ENCODE measurements around the gene ZBTB9.

DNA sequence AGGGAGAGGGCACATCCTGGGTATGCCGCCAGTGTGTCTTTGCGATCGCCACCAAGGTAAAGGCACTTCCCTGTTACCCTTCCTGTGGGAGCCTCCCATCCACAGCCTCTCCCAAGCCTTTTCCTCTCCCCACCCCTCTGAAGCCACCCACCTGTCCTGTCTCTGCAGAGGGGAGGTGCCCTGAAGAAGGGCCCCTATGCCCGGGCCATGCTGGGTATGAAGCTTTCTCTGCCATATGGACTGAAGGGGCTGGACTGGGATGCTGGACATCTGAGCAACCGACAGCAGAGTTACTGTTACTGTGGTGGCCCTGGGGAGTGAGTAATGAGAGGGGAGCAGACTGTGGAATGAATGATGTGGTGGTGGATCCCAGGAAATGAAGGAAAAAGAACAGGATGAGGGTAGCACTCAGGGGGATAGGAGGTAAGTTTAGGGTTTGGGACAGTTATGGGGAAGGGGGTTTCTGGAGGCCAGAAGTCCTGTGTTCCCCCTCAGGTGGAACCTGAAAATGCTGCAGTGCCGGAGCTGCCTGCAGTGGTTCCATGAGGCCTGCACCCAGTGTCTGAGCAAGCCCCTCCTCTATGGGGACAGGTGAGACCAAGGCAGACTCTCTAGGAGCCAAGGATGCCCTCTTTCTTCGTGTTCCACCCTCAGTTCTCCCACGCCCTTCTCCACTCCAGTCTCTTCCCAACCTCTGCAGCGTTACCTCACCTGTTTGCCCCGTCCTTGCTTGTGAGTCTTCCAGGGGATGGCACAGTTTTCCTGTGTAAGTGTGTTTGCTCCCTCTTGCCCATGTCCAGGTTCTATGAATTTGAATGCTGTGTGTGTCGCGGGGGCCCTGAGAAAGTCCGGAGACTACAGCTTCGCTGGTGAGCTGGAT lies 40.9 kb upstream of the ZBTB9 start:
- TF ChIP-seq, protein P1, sequence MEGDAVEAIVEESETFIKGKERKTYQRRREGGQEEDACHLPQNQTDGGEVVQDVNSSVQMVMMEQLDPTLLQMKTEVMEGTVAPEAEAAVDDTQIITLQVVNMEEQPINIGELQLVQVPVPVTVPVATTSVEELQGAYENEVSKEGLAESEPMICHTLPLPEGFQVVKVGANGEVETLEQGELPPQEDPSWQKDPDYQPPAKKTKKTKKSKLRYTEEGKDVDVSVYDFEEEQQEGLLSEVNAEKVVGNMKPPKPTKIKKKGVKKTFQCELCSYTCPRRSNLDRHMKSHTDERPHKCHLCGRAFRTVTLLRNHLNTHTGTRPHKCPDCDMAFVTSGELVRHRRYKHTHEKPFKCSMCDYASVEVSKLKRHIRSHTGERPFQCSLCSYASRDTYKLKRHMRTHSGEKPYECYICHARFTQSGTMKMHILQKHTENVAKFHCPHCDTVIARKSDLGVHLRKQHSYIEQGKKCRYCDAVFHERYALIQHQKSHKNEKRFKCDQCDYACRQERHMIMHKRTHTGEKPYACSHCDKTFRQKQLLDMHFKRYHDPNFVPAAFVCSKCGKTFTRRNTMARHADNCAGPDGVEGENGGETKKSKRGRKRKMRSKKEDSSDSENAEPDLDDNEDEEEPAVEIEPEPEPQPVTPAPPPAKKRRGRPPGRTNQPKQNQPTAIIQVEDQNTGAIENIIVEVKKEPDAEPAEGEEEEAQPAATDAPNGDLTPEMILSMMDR (IDR thresholded peaks at IDR 0.05; ENCODE audit: low read length), result no peak
- TF ChIP-seq EZH2 (IDR thresholded peaks at IDR 0.05; ENCODE audit: borderline replicate concordance, low read length), result no peak

Data from OCI-LY1 (cell line).